ENCODE data around the gene STRBP. TPM values are rescaled to one million over a fixed set of nuclear protein-coding genes. Genes with fewer than 3 reads are reported as not detected.
A peak's percentile ranks its signal among the peaks of the same experiment; 100 is the strongest.
"Not testable (repeated sequence)": the region's sequence is repeated elsewhere in the genome, so short reads cannot be mapped to it uniquely, and the experiment has no call there.

STRBP gene
- polyA plus RNA-seq, 4 donors: 44.7 to 52.3 (median 50.0) TPM

DNA sequence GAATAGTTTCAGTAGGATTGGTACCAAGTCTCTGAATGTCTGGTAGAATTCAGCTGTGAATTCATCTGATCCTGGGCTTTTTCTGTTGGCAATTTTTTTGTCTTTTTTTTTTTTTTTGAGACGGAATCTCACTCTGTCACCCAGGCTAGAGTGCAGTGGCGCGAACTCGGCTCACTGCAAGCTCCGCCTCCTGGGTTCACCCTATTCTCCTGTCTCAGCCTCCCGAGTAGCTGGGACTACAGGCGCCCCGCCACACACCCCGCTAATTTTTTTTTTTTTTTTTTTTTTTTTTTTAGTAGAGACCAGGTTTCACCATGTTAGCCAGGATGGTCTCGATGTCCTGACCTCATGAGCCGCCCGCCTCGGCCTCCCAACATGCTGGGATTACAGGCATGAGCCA lies 67.9 kb downstream of the STRBP start:
- not testable (repeated sequence) for DNase-seq (ENCODE audit: low read depth in 4 of 4, low spot score in 3 of 4)

DNA sequence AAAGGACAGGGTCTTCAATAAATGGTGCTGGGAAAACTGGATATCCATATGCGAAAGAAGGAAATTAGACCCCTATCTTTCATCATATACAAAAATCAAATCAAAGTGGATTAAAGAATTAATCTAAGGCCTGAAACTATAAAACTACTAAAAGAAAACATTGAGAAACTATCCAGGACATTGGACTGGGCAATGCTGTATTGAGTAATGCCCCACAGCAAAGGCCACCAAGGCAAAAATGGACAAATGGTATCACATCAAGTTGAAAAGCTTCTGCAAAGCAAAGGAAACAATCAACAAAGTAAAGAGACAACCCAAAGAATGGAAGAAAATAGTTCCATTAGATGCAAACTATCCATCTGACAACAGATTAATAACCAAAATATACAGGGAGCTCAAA lies 72.3 kb downstream of the STRBP start:
- no peak for DNase-seq (ENCODE audit: low read depth in 4 of 4, low spot score in 3 of 4)

GRCh38 chr9:123194023-123194422 lies 74.4 kb downstream of the STRBP start:
- no peak for DNase-seq (ENCODE audit: low read depth in 4 of 4, low spot score in 3 of 4)

DNA sequence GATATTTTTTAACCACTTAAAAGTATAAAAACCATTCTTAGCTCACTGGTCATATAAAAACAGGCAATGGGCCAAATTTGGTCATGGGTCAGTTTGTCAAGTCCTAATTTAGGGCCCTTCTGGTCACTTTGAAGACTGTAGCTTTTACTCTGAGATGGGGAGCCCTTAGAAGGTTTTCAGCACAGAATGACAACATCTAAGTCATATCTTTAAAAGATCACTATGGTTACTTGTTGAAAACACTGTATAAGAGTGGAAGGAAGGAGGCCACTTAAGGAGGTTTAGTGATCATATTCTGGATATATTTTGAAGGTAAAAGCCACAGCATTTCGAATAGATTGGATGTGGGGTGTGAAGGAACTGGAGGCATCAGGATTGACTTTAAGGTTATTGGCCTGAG lies 76.7 kb downstream of the STRBP start:
- no peak for DNase-seq (ENCODE audit: low read depth in 4 of 4, low spot score in 3 of 4)

DNA sequence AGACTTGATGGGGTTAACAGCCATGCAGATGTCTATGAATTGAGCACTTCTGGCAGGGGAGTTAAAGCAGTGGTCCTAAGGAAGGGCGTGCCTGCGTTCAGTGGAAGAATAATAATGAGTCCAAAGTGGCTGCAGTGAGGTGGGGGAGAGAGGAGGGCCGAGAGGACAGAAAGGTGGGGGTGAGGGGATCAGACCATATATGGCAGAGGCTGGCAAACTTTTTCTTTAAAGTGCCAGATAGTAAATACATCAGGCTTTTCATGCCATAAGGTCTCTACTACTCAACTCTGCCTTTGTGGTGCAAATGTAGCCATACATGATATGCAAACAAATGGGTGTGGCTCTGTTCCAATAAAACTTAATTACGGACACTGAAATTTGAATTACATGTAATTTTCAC lies 77.1 kb downstream of the STRBP start:
- DNase-seq (ENCODE audit: low read depth in 4 of 4, low spot score in 3 of 4): no peak

GRCh38 chr9:123187131-123187530 lies 81.3 kb downstream of the STRBP start:
- DNase-seq (ENCODE audit: low read depth in 4 of 4, low spot score in 3 of 4): no peak

GRCh38 chr9:123186029-123186428 lies 82.4 kb downstream of the STRBP start:
- DNase-seq (ENCODE audit: low read depth in 4 of 4, low spot score in 3 of 4): not testable (repeated sequence)

DNA sequence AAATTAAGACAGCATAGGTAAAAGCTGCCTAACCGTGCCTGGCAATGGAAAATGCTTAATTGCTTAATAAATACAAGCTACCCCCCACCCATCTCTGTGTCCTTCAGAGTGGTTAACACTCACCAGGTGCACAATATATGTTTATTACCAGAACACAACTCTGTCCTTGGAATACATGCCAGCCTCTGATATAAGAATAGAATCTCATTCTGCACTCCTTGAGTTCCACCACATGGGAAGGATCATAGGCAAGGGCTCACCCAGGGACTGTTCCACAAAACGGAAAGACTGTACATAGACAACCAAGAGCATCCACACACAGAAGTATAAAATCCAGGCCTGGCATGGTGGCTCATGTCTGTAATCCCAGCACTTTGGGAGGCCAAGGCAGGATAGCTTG lies 91.4 kb downstream of the STRBP start:
- DNase-seq (ENCODE audit: low read depth in 4 of 4, low spot score in 3 of 4): no peak

DNA sequence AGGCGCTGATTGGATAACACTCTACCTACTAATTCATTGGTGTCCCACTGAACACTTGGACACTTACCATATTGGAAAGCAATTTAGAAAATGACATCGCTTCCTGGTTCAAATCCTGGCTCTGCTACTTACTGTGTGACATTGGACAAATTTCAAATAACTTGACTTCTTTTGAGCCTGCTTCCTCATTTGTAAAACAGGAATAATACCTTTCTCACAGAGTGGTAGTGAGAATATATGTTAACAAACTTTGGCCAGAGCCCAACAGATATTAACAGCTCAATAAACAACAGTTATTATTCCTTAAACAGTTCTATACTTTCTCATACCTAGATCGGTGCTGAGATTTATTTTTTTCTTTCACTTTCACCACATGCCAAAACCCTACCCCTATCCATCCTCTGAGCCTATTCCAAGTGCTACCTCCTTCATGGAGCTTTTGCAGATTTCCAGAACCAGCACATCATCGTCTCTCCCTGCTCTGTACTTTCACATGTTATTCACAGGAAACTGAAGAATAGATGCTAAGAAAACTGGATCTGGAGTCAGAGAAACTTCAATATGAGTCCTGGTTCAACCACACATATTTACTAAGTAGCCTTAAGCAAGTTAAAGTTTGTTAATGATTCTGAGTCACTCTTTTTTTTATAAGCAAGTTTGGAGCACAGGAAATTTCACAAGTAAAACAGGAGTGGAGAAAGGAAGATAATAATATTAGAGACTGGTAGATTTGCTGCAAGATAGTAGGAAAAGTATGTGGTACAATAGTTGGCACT lies 92.3 kb downstream of the STRBP start:
- DNase-seq (ENCODE audit: low read depth in 4 of 4, low spot score in 3 of 4): no peak

DNA sequence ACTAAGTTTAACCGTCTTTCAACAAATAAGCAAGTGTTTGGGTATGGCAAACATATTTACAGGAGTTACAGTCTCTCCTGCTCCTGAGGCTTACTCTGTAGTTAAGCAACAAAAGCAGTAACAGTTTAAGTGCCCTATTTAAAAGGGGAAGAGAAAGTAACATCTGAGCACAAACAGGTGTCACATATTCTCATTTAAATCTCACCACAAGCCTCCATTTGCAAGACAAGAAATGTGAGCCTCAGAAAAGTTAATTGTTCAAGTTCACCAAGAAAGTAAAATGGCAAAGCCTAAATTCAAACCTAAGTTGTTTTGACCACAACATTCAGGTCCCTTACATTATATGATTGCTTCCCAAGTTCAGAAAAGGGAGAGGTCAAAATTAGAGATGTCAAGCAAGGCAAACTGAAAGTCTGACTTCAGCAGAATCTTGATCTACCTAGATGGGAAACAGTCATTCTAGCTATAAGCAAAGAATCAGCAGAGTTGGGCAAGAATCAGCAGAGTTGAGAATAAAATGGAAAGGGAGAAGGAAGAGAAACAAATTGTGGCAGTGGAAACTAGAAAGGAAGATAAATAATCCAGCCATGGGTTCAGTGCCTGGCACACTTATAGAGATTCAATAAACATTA lies 93.4 kb downstream of the STRBP start:
- DNase-seq (ENCODE audit: low read depth in 4 of 4, low spot score in 3 of 4): no peak

DNA sequence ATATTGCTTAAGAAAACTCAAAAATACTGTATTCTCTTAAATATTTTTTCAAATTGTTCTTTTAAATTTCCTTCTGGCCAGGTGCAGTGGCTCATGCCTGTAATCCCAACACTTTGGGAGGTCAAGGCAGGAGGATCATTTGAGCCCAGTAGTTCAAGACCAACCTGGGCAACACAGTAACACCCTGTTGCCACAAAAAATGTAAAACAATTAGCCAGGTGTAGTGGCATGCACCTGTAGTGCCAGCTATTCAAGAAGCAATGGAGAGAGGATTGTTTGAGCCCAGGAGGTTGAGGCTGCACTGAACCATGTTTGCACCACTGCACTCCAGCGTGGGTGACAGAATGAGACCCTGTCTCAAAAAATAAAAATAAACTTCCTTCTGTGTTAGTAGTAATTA lies 94.3 kb downstream of the STRBP start:
- no peak for DNase-seq (ENCODE audit: low read depth in 4 of 4, low spot score in 3 of 4)

- no peak for DNase-seq (ENCODE audit: low read depth in 4 of 4, low spot score in 3 of 4)
Observed at GRCh38 chr9:123169926-123170325, 98.5 kb downstream of the STRBP start.

DNA sequence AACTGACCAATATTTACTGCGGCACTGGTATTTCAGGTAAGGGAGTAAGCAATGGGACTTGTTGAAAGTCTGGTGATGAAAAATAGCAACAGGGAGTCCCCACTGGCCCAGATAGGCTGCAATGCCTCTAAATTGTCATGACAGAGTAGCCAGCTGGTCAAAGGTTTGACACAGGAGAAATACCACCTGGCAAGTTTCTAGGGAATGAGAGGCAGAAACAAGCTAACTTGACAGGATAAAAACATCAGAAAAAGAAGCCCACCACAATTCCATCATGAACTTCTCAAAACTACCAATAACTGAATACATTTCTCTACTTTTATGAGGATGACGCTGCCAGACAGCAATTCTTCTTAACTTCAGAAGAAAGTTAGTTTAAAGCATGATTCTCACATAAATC lies 99.8 kb downstream of the STRBP start:
- peak; percentile 28 to 65 (median 54) for DNase-seq (ENCODE audit: low read depth in 4 of 4, low spot score in 3 of 4)

GRCh38 chr9:123167474-123167873 lies 100.9 kb downstream of the STRBP start:
- DNase-seq (ENCODE audit: low read depth in 4 of 4, low spot score in 3 of 4): no peak

DNA sequence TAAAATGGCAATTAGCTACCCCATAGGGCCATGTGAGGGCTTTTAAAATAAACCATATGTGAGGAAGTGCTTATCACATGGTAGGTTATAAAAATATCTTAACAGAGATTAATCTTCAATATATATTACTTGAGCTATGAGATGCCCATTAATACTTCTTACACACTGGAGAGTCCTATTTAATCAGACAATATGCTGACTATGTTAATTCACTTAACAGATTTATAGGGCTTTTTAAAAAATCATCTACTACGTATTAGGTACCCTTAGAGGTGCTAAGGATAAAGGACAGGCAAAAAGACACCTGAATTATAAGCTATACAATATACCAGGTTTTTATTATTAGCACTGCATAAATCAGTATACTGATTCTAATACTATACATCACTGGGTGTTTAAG lies 102.6 kb downstream of the STRBP start:
- no peak for DNase-seq (ENCODE audit: low read depth in 4 of 4, low spot score in 3 of 4)

GRCh38 chr9:123164285-123164684 lies 104.1 kb downstream of the STRBP start:
- no peak for DNase-seq (ENCODE audit: low read depth in 4 of 4, low spot score in 3 of 4)

DNA sequence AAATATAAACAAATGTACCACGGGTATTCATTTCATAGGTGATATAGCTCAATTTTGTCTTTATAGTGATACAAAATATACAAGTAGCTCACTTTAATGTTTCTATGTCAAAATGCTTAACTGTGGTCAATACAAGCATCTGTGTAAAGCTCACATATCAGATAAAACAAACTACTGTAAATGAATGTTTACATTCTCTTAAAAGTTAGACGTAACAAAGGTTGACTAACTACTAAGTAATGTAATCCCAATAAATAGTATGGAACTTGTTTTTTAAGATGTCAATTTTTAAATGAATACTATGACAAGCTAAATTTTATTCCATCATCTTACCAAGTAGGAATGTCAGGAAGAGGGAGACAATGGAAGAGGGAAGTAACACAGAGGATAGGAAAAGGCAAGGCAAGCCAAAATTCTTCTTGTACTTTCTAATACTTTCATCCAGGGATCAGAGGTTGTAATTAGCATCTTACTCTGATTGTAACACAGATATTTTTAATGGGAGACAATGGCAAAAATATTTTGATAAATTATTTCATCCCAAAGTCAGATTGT lies 105.5 kb downstream of the STRBP start:
- DNase-seq (ENCODE audit: low read depth in 4 of 4, low spot score in 3 of 4): no peak

DNA sequence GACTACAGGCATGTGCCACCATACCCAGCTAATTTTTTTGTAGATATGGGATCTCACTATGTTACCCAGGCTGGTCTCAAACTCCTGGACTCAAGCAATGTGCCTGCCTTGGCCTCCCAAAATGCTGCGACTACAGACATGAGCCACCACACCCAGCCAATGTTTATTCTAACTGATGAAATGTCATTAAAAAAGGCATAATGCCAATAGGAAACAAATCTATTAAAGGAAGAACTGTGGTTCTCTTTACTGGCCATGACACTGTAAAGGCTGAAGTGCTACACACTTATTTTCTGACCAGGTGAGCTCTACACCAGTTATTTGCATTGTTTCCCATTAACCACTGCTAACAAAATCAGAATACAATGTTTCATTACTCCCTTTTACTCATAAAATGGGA lies 106.0 kb downstream of the STRBP start:
- no peak for DNase-seq (ENCODE audit: low read depth in 4 of 4, low spot score in 3 of 4)

DNA sequence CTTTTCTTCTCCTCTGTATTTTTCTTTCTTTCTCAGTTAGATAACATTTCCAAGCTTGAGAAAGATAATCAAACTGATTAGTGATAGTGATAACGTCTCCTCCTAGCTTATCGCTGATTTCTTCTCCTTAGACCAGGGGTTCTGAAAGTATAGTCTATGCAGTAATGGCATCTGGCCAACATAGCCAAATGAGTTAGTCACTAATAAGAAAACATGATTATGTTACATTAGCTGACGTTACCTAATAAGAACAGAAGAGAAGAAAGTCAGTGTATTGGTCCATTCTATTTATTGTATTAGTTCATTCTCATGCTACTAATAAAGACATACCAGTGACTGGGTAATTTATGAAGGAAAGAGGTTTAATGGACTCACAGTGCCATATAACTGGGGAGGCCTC lies 111.2 kb downstream of the STRBP start:
- DNase-seq (ENCODE audit: low read depth in 4 of 4, low spot score in 3 of 4): no peak

DNA sequence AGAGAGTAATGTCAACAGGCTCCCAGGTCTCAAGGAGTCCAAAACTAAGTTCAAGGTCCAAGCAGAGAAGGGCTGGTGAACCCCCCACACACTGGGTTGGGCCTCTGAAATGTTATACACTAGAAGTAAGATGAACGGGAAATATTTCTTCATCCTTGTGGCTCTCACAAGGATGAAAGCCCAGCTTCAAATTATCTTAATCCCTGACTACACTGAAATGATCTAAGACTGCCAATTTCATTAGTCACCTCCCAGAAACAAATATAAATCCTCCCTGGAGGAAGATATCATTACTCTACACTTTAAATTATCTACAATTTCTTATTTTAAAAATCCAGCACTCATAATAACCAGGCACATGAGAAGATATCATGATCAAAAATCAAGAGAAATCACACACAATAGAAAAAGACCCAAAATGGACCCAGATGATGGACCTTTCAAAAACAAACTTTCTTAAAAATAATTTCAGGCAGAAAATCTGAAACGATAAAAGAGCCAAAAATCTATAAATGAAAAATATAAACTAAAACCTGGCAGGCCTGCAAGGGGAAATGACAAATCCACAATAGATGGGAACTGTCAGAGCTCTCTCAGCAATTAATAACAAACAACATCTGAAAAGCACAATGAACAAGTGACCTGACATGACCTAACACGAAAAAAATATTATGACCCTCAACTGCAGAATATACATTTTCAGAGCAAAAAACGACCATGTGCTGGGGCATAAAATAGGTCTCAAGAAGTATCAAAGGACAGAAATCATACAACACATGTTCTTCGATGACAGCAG lies 117.5 kb downstream of the STRBP start:
- DNase-seq (ENCODE audit: low read depth in 4 of 4, low spot score in 3 of 4): no peak

GRCh38 chr9:123149067-123149466 lies 119.3 kb downstream of the STRBP start:
- DNase-seq (ENCODE audit: low read depth in 4 of 4, low spot score in 3 of 4): no peak
